K562 (cell line): ENCODE measurements around the gene ZNHIT3. TPM values are rescaled to one million over a fixed set of nuclear protein-coding genes. Genes with fewer than 3 reads are reported as not detected.

Experiments
- ATAC-seq: fragments of 200-7000 bp; cut with Tn5 transposase; 3 replicates; pipeline ENCODE4 v1.9.1; 2020; ENCODE audit warnings: moderate library complexity
- BruUV-seq: library from RNA; stranded (reverse); fragments of 400-500 nt; replicated peaks from 2 replicates; lab custom pipeline; 2021; lab: Mats Ljungman, UMichigan
- CTCF ChIA-PET: fragments of 300-600 bp; formaldehyde crosslinking; extraction: SDS; loops from one replicate; lab custom pipeline; 2021; ENCODE audit warnings: low intra/inter-chr PET ratio; lab: Yijun Ruan, JAX
- POLR2A ChIA-PET: fragments of 300-600, 350-650 bp; sonication (Branson Sonifier 250); formaldehyde crosslinking; extraction: SDS; loops from one replicate; lab custom pipeline; 2021; ENCODE audit warnings: antibody characterized with exemption, inconsistent platforms; lab: Yijun Ruan, JAX
- DNase-seq, 4 experiments: peaks; one replicate each; pipeline versions ENCODE4 v3.0.0 to v3.0.0-alpha.2; 2011 to 2018; ENCODE audit warnings: low spot score in 3 of 4, mixed read lengths in 3 of 4; ENCODE audit errors: extremely low read depth in 1 of 4
- FAIRE-seq: peaks from 2 replicates; lab custom pipeline; 2011; peaks lifted over from hg19 to GRCh38; lab: Jason Lieb, UNC
- H2AFZ ChIP-seq: 2 replicates; pipeline ENCODE4 v1.6.0; 2011; ENCODE audit warnings: low read depth, low read length, control low read depth, inconsistent platforms
- H3K27ac ChIP-seq: fragments of 200-600 bp; 3 replicates; pipeline ENCODE4 v1.8.0; 2011; ENCODE audit warnings: low read depth, mild to moderate bottlenecking, control low read depth, inconsistent platforms, low read length, moderate library complexity, mixed read lengths; ENCODE audit errors: extremely low read depth
- H3K27me3 ChIP-seq, 2 experiments: fragments of 300-600 bp in 1 of 2; 2 replicates in 1 of 2; 3 replicates in 1 of 2; pipeline versions ENCODE4 v1.6.0 to v1.8.0; 2011; ENCODE audit warnings: inconsistent platforms in 2 of 2, low read length in 2 of 2, mild to moderate bottlenecking in 1 of 2, mixed read lengths in 1 of 2, moderate library complexity in 1 of 2; ENCODE audit not compliant: control insufficient read depth in 2 of 2, insufficient read depth in 2 of 2
- H3K36me3 ChIP-seq: fragments of 300-600 bp; 3 replicates; pipeline ENCODE4 v1.8.0; 2011; ENCODE audit warnings: mild to moderate bottlenecking, low read length, inconsistent platforms; ENCODE audit not compliant: control insufficient read depth, insufficient read depth
- H3K4me1 ChIP-seq, 2 experiments: fragments of 200-600 bp in 1 of 2; replicated peaks in 1 of 2; 2 replicates in 1 of 2; 3 replicates in 1 of 2; pipeline versions ENCODE4 v1.5.1 to v1.8.0; 2011; ENCODE audit warnings: inconsistent platforms in 2 of 2, low read length in 2 of 2, mild to moderate bottlenecking in 1 of 2, mixed read lengths in 1 of 2, moderate library complexity in 1 of 2; ENCODE audit not compliant: control insufficient read depth in 2 of 2, insufficient read depth in 2 of 2
- H3K4me2 ChIP-seq: 2 replicates; pipeline ENCODE4 v1.6.1; 2011; ENCODE audit warnings: low read length, control low read depth, inconsistent platforms, mixed read lengths; ENCODE audit not compliant: insufficient read depth
- H3K4me3 ChIP-seq: fragments of 200-600 bp; sonication (generic), shearing (Covaris generic); 2 replicates; pipeline ENCODE4 v1.5.1; 2016; ENCODE audit warnings: control low read depth, inconsistent platforms
- H3K79me2 ChIP-seq: fragments of 200-600 bp; 3 replicates; pipeline ENCODE4 v1.8.0; 2011; ENCODE audit warnings: low read length, inconsistent platforms; ENCODE audit not compliant: control insufficient read depth, insufficient read depth
- H3K9ac ChIP-seq, 2 experiments: 2 replicates each; pipeline versions ENCODE4 v1.6.0 to v1.6.1; 2011; ENCODE audit warnings: low read depth in 2 of 2, low read length in 2 of 2, control low read depth in 1 of 2, inconsistent platforms in 1 of 2, mild to moderate bottlenecking in 1 of 2, mixed read lengths in 1 of 2; ENCODE audit not compliant: insufficient read depth in 1 of 2
- H3K9me1 ChIP-seq: one replicate; pipeline ENCODE4 v1.6.0; 2011; ENCODE audit warnings: inconsistent platforms, mild to moderate bottlenecking, low read length, moderate library complexity; ENCODE audit not compliant: control insufficient read depth, insufficient read depth
- H3K9me3 ChIP-seq: replicated peaks from 2 replicates; pipeline ENCODE4 v1.5.1; 2011; ENCODE audit warnings: low read depth, low read length, inconsistent platforms; ENCODE audit not compliant: control insufficient read depth, insufficient read depth
- H4K20me1 ChIP-seq: replicated peaks from 2 replicates; pipeline ENCODE4 v1.6.1; 2011; ENCODE audit warnings: low read length, inconsistent platforms, mixed read lengths; ENCODE audit not compliant: control insufficient read depth, insufficient read depth
- CEBPB ChIP-seq: fragments of 450-650 bp; IDR thresholded peaks from 2 replicates; pipeline ENCODE4 v1.6.1; 2016; ENCODE audit warnings: missing genetic modification characterization, missing compliant biosample characterization
- FOXK2 ChIP-seq, 2 experiments: fragments of 450-650 bp; IDR thresholded peaks in 1 of 2; conservative IDR thresholded peaks in 1 of 2; 2 replicates each; pipeline ENCODE4 v1.6.1; 2016; ENCODE audit warnings: low read depth in 2 of 2, mild to moderate bottlenecking in 1 of 2
- KDM2B ChIP-seq: fragments of 250-450 bp; sonication (Bioruptor Pico); IDR thresholded peaks from 2 replicates; pipeline ENCODE4 v1.8.0; 2021; ENCODE audit warnings: mild to moderate bottlenecking, moderate library complexity
- POLR2A ChIP-seq: fragments of 450-650 bp; conservative IDR thresholded peaks from 2 replicates; pipeline ENCODE4 v1.6.1; 2016
- ZNF785 ChIP-seq: fragments of 250-450 bp; sonication (Bioruptor Pico); IDR thresholded peaks from 2 replicates; pipeline ENCODE4 v1.4.0; 2020; ENCODE audit warnings: mild to moderate bottlenecking
- WGBS: fragments of 100-300 bp; shearing (Covaris generic); methylation state at CpG from one replicate; pipeline ENCODE4 v1.1.6; 2016; ENCODE audit warnings: low coverage, mixed read lengths; ENCODE audit not compliant: insufficient coverage; ENCODE audit errors: missing lambda C conversion rate; 5-methylcytosine and 5-hydroxymethylcytosine counted together
- in situ Hi-C: fragments of 300-500 bp; cut with MboI; formaldehyde crosslinking; loops from 4 replicates; pipeline ENCODE4 v1.15.0; 2018; ENCODE audit warnings: inconsistent platforms, mixed read lengths
- intact Hi-C: fragments of 100-400 bp; cut with micrococcal nuclease; formaldehyde crosslinking; loops from 2 replicates; pipeline ENCODE4 v1.14.2; 2022
- polyA plus RNA-seq, 8 experiments: library from polyadenylated mRNA; depleted of rRNA in 4 of 8; stranded (reverse) in 5 of 8; unstranded in 3 of 8; fragments of >200 nt; fragmentation: Nextera tagmentation in 2 of 8; fragmentation: Illumina TruSeq in 1 of 8; extraction: Ambion mirVana in 2 of 8; extraction: Trizol in 1 of 8; gene quantifications; 2 replicates each; pipeline versions ENCODE4 v1.2.1 to v1.2.3, GENCODE V29; 2011 to 2014; ENCODE audit warnings: inconsistent platforms in 1 of 8, missing spikeins in 1 of 8
- total RNA-seq, 7 experiments: library from RNA; depleted of rRNA in 6 of 7; stranded (reverse); fragments of >200 nt in 6 of 7; fragmentation: Illumina TruSeq in 2 of 7; extraction: Trizol in 2 of 7; gene quantifications; 2 replicates each; pipeline versions ENCODE4 v1.2.1 to v1.2.3, GENCODE V29; 2011 to 2021; ENCODE audit warnings: low replicate concordance in 1 of 7

Gene ZNHIT3
- total and polyA plus RNA-seq, 9 of the 15 experiments (the other 6 are each of a cell fraction or from before 2014, with no cell fraction given), result 45.0 to 300 (median 88.4) TPM

- intact Hi-C loops, result no loop called here
- Histone ChIP-seq H3K9ac (no peak overlapping the region), H3K79me2 (peaks cover 21% of the 10 kb centered on the region), H2AFZ (no peak overlapping the region), H3K4me2 (no peak overlapping the region), H3K36me3 (peaks cover 93% of the 10 kb centered on the region), H3K4me1 (no peaks in the 10 kb centered on the region; a peak in 2 of 5 replicates), H3K4me3 (no peak overlapping the region), H4K20me1 (peaks cover 16% of the 10 kb centered on the region; the same call in 1 of the 2 replicates), H3K27ac (no peak overlapping the region), H3K9me3 (no peaks in the 10 kb centered on the region), H3K27me3 (no peaks in the 10 kb centered on the region), H3K9me1 (no peaks in the 10 kb centered on the region)
- DNase-seq (peak in 1 of 4 experiments; percentile 6), ATAC-seq (no peak), FAIRE-seq (no peak)
- POLR2A ChIA-PET, result interaction anchor here (0.7 to 2.4 kb wide), 7 partner anchors 8 to 101 kb away, joined by 3 to 10 read pairs (median 3); partner anchors contain the start of genes MYO19, PIGW and ZNHIT3
- TF ChIP-seq ZNF785 (CRISPR knock-in tag) (no peak), POLR2A (0 out of 2 replicates have a peak, but pooled peaks have one; percentile 18), KDM2B (CRISPR knock-in tag) (no peak), FOXK2 (conservative IDR thresholded peaks at IDR 0.05 in 1 of 2, IDR thresholded peaks at IDR 0.05 in 1 of 2; ENCODE audit: low read depth in 2 of 2) (no peak), CEBPB (tag) (peak; percentile 48)
- no TSS peak for BruUV-seq
- CTCF ChIA-PET, result no interaction called here
- 85% methylated on average over 3 of the region's 3 CpGs for WGBS
- in situ Hi-C loops, result loop anchor here (25.0 kb wide), 1 partner anchor 533 kb away; no protein-coding TSS in a partner anchor
Observed at GRCh38 chr17:36495076-36495578, 8.6 kb downstream of the ZNHIT3 start.
